GM19239 (cell line): ENCODE measurements around the gene TBPL1.

ENCODE experiments used
- DNase-seq: peaks from one replicate; pipeline ENCODE4 v3.0.0; 2011; ENCODE audit warnings: low spot score; ENCODE audit not compliant: insufficient read length
- FAIRE-seq: peaks from 2 replicates; lab custom pipeline; 2011; peaks lifted over from hg19 to GRCh38; lab: Jason Lieb, UNC

TBPL1 gene

DNA sequence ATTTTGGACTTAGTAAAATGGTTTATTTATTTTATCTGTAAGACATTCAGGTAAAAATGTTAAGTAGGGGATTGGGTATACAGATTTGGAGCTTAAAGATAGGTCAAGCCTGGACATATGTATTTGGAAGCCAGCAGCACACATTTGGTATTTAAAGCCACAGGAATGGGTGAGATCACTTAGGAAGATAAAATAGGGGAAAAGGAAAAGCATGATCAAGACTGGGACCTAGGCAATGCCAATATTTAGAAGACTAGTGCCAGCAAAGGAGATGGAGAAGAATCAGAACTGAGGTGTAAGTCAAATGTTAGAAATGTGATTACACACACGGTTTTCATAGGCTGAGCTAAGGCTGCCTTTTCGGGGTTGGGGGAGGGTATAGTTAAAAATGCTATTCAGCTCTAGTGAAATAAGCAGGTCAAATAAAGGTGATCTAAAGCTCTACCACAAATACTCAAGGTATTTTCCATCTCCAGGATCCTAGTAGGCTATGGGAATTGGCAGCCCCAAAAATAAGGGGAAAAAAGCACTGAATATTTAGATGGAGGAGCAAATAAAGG lies 78.8 kb downstream of the TBPL1 start:
- FAIRE-seq: no peak

DNA sequence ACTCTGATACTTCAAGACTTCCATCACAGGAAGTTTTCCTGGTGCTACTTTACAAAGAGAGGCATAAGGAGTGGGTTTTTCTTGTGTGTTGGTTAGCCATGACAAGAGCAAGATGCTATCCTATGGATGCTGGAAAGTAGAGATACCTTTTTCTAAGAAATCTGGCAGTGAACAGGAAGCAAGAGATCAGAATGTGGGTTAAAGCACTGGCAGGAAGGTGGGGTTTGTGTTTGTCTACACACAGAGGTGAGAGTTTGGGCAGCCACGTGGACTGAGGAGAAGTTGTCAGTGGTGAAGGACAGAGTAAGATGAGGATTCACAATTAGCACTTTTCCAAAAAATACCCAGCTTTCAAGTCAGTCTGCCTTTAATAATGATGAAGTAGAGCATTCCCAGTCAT lies 81.5 kb downstream of the TBPL1 start:
- no peak for FAIRE-seq
- DNase-seq: no peak

More for the DNA sequence above, 78.8 kb downstream of the TBPL1 start:
- DNase-seq: no peak

DNA sequence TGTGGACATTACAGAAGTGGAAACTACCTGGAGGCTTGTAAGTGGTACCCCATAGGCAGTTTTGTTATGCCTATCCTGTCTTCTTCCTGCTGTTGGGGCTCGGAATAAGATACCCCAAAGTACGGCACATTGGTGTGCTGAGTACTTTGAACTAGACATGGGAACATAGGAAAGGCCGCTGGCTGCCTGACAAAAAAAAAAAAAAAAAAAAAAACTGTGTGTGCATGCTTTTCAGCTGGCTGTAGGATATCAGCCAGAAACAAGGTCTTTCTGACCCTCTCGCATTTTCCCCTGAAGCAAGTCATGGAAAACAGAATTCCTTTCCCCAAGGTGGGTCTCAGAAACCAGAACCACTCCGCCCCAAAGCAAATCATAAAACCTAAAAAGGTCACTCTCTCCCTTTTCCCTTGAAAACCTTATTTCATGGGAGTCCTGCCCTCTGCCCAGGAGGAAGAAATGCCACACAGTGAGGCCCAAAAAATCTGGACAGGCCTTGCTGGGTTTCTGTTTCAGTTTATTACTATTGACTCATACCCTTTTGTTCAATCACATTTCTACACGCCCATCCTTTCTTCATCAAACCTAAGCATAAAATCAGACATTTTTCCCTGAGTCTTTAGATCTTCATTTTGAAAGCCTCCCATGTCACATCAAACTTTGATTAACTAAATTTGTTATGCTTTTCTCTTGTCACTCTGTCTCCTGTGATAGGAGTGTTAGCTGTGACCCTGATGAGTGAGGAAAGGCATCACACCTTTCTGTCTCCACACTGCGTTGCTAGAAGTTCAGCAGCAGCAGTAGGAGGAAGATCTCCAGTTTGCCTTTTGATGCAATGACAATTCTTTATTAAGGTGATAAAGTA lies 82.2 kb downstream of the TBPL1 start:
- no peak for FAIRE-seq

DNA sequence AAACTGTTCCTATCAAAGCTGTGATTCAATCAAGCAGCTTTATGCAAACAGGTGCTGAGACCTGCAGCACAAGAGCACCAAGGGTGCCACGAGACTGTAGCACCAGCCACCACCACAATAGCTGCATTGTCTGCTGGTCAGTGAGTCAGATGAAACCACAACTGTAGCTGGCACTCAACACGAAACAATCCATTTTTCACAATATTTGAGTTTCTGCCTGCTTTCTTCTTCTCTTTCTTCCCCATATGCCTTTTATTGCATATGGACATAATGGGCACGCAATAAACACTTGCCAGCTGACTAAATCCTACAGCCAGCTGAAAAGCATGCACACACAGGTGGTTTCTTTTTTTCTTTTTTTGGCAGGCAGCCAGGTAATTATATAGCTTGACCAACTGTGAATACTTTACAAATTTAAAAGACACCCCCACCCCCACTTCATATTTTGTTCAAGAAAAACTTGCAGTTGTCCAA lies 82.8 kb downstream of the TBPL1 start:
- FAIRE-seq: no peak

More for the DNA sequence above, 82.2 kb downstream of the TBPL1 start:
- DNase-seq: no peak

DNA sequence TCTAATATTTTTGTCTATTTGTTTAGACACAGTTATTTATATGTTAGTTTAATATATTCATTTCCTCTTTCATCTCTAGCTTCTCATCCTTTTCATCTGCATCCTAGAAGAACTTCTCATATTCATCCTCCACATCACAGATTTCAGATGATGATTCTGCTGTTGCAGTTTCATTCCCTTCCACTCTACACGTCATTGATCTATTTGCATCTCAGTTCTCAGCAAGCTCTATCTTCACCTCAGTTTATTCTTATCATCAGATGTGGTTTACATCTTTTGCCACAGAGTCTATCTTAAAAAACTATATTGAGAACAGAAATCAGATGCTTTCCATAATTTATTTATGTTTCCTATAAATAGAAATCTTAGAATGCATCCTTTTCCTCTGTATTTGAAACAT lies 86.1 kb downstream of the TBPL1 start:
- DNase-seq (no peak), FAIRE-seq (no peak)

More for the DNA sequence above, 82.8 kb downstream of the TBPL1 start:
- no peak for DNase-seq
